GM15510 (cell line): Measurements from ENCODE around the gene NUP58.

Experiments used
- POLR2A ChIP-seq: IDR thresholded peaks from 3 replicates; pipeline ENCODE4 v1.6.1; 2011; ENCODE audit warnings: borderline replicate concordance; ENCODE audit not compliant: insufficient read length; ENCODE audit errors: extremely low read depth

NUP58 gene

DNA sequence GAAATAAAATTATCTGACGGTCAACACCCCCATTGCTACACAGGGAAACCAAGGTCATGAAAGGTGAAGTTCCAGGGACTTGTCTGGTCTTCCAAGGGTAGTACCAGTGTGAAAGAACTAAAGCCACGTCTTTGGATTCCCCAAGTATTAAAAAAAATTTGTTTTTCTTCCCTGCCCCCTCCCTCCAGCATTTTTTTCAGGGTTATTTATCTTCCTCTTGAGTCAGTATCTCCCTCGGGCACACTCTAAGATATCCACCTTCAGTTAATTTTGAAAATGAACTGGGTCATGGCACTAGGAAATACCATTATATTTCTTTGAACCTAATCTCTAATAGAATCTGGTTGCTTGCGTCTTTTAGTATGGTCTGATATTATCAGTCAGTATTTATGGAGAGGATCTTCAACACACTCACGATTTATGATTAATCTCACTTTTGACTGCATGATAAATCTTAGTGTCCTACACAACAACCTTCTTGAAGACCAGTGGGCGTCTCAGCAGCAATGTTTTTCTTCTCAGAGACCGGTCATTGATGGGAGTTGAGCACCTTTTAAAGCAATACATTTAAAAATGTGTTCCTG is 79.4 kb downstream of the NUP58 start:
- TF ChIP-seq POLR2A: no peak

GRCh38 chr13:25384758-25385410 is 83.5 kb downstream of the NUP58 start:
- no peak for TF ChIP-seq POLR2A

DNA sequence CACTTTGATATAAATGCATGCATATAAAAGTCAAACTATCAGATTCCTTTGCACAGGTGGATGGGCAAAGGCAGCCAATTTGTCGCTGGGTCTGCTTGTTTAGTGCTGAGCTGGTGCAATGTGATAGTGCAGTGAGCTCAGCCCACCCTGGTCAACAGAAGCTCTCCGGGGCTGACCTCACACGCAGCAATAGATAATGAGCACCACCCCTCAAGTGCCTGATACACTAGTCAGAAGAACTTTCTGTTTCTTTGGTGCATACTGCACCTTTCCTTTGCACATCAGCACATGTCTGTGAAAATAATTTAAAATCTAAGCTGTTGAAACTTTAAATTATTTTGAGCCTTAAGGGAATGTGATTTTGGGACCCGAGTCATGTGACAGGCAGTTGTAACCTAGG is 90.5 kb downstream of the NUP58 start:
- no peak for TF ChIP-seq POLR2A
